HepG2 (cell line): ENCODE measurements around the gene ANKUB1. TPM values are rescaled to one million over a fixed set of nuclear protein-coding genes. Genes with fewer than 3 reads are reported as not detected.
A peak's percentile ranks its signal among the peaks of the same experiment; 100 is the strongest.

Experiments
- BCL6 ChIP-seq: IDR thresholded peaks from 2 replicates; pipeline ENCODE4 v1.6.1; 2016; ENCODE audit warnings: missing genetic modification reagents, missing compliant biosample characterization
- CENPX ChIP-seq: sonication (generic); formaldehyde crosslinking; IDR thresholded peaks from 2 replicates; pipeline ENCODE4 v1.9.0; 2021; ENCODE audit warnings: mild to moderate bottlenecking, missing genetic modification reagents, moderate library complexity
- IKZF1 ChIP-seq: fragments of 450-650 bp; IDR thresholded peaks from 2 replicates; pipeline ENCODE4 v1.7.1; 2016
- NR2C2 ChIP-seq: sonication (generic); formaldehyde crosslinking; IDR thresholded peaks from 2 replicates; pipeline ENCODE4 v1.4.0; 2020; ENCODE audit warnings: missing genetic modification reagents, mild to moderate bottlenecking, moderate library complexity, borderline replicate concordance
- SALL1 ChIP-seq: sonication (generic); formaldehyde crosslinking; IDR thresholded peaks from 2 replicates; pipeline ENCODE4 v1.8.0; 2022; ENCODE audit warnings: mild to moderate bottlenecking, missing genetic modification reagents
- TAF1 ChIP-seq: sonication (generic); formaldehyde crosslinking; IDR thresholded peaks from 2 replicates; pipeline ENCODE4 v1.4.0; 2020; ENCODE audit warnings: missing genetic modification reagents
- TCF7L2 ChIP-seq: IDR thresholded peaks from 2 replicates; pipeline ENCODE4 v1.6.1; 2011; ENCODE audit warnings: mild to moderate bottlenecking, low read depth, low read length, moderate library complexity
- THAP11 ChIP-seq: IDR thresholded peaks from 2 replicates; pipeline ENCODE4 v1.6.1; 2016; ENCODE audit warnings: missing biosample characterization, missing genetic modification reagents
- ZNF136 ChIP-seq: sonication (generic); formaldehyde crosslinking; IDR thresholded peaks from 2 replicates; pipeline ENCODE4 v1.8.1; 2022; ENCODE audit warnings: low read depth, mild to moderate bottlenecking, moderate library complexity, missing genetic modification reagents
- ZNF224 ChIP-seq: sonication (generic); formaldehyde crosslinking; IDR thresholded peaks from 2 replicates; pipeline ENCODE4 v1.5.0; 2020; ENCODE audit warnings: mild to moderate bottlenecking, missing genetic modification reagents
- ZNF230 ChIP-seq: sonication (generic); formaldehyde crosslinking; IDR thresholded peaks from 2 replicates; pipeline ENCODE4 v1.4.0; 2020; ENCODE audit warnings: mild to moderate bottlenecking, missing genetic modification reagents
- ZNF773 ChIP-seq: sonication (generic); formaldehyde crosslinking; IDR thresholded peaks from 2 replicates; pipeline ENCODE4 v1.4.0; 2020; ENCODE audit warnings: missing genetic modification reagents, borderline replicate concordance
- polyA plus RNA-seq, 8 experiments: library from polyadenylated mRNA; depleted of rRNA in 3 of 8; stranded (reverse) in 7 of 8; unstranded in 1 of 8; fragments of >200 nt; fragmentation: Illumina TruSeq in 4 of 8; extraction: Trizol in 4 of 8; gene quantifications; 2 replicates each; pipeline versions ENCODE4 v1.2.1 to v1.2.3, GENCODE V29; 2011 to 2016; ENCODE audit warnings: low read depth in 4 of 8, missing spikeins in 1 of 8, mixed read lengths in 1 of 8; ENCODE audit not compliant: insufficient read depth in 1 of 8
- total RNA-seq, 5 experiments: library from RNA; depleted of rRNA; stranded (reverse); fragments of >200 nt; fragmentation: Illumina TruSeq; extraction: Trizol; gene quantifications; 2 replicates each; pipeline ENCODE4 v1.2.3, GENCODE V29; 2016; ENCODE audit warnings: low read depth in 1 of 5
- TF ChIP-seq, protein P1 (sequence below): sonication (generic); formaldehyde crosslinking; IDR thresholded peaks from 2 replicates; pipeline ENCODE4 v1.4.0; 2020; ENCODE audit warnings: missing genetic modification reagents, mild to moderate bottlenecking, borderline replicate concordance
- TF ChIP-seq, protein P2 (sequence below): sonication (generic); formaldehyde crosslinking; conservative IDR thresholded peaks from 2 replicates; pipeline ENCODE4 v1.4.0; 2020; ENCODE audit warnings: missing genetic modification reagents
- TF ChIP-seq, protein P3 (sequence below): sonication (generic); formaldehyde crosslinking; IDR thresholded peaks from 2 replicates; pipeline ENCODE4 v1.4.0; 2020; ENCODE audit warnings: mild to moderate bottlenecking, missing genetic modification reagents
- TF ChIP-seq, protein P4 (sequence below): sonication (generic); formaldehyde crosslinking; IDR thresholded peaks from 2 replicates; pipeline ENCODE4 v1.5.0; 2020; ENCODE audit warnings: missing genetic modification reagents, mild to moderate bottlenecking, borderline replicate concordance

ANKUB1 gene
- total and polyA plus RNA-seq, 2 of the 13 experiments (the other 11 are each of a cell fraction or from before 2014, with no cell fraction given), result not detected

DNA sequence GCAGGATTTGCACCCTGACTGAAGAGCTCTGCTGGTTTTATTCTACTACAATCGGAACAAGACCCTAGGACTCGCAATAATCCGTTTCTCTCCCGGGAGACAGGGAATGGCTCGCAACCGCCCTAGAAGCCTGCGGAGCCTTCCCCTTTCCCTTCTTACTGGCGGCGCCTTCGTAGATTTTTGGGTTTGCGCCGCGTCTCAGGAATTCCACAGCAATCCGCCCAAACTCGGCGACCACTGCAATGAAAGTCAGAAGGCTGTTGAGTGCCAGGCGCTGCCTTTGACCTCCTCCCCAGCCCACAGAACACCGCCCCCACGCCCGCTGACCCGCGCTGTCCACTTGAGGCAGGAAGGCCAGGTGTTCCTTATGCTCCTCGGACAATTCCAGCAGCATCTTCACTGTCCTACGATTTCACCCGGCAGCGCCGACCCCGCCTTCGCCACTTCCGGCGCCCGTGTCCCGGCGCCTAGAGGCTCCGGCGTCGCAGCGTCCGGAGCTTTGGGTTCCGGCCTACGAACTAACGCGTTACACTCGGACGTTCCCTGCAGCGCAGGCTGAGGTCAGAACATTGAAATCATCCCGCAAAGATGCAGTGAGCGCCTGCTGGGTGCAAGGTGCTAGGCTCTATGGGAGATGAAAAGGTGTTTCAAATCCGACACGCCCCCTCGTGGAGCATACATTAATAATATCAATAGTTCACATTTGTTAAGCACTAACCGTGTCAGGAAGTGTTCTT, 40.1 kb downstream of the ANKUB1 start, which contains the start of gene COMMD2 (continued):
- TF ChIP-seq, protein P1, sequence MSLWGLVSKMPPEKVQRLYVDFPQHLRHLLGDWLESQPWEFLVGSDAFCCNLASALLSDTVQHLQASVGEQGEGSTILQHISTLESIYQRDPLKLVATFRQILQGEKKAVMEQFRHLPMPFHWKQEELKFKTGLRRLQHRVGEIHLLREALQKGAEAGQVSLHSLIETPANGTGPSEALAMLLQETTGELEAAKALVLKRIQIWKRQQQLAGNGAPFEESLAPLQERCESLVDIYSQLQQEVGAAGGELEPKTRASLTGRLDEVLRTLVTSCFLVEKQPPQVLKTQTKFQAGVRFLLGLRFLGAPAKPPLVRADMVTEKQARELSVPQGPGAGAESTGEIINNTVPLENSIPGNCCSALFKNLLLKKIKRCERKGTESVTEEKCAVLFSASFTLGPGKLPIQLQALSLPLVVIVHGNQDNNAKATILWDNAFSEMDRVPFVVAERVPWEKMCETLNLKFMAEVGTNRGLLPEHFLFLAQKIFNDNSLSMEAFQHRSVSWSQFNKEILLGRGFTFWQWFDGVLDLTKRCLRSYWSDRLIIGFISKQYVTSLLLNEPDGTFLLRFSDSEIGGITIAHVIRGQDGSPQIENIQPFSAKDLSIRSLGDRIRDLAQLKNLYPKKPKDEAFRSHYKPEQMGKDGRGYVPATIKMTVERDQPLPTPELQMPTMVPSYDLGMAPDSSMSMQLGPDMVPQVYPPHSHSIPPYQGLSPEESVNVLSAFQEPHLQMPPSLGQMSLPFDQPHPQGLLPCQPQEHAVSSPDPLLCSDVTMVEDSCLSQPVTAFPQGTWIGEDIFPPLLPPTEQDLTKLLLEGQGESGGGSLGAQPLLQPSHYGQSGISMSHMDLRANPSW (CRISPR knock-in tag), result peak; percentile 90; the same call in 1 of the 2 replicates
- TF ChIP-seq SALL1 (CRISPR knock-in tag), result peak; percentile 97
- peak; percentile 77 for TF ChIP-seq TAF1 (CRISPR knock-in tag)
- peak; percentile 96 for TF ChIP-seq THAP11 (CRISPR knock-in tag)
- no peak for TF ChIP-seq TCF7L2
- peak; percentile 85; the same call in 1 of the 2 replicates for TF ChIP-seq ZNF230
- no peak for TF ChIP-seq ZNF224 (CRISPR knock-in tag)
- peak; percentile 82; the same call in 1 of the 2 replicates for TF ChIP-seq ZNF136 (CRISPR knock-in tag)
- no peak for TF ChIP-seq IKZF1
- no peak for TF ChIP-seq ZNF773 (CRISPR knock-in tag)
- TF ChIP-seq CENPX, result no peak
- peak; percentile 93 for TF ChIP-seq NR2C2 (CRISPR knock-in tag)
- TF ChIP-seq, protein P2, sequence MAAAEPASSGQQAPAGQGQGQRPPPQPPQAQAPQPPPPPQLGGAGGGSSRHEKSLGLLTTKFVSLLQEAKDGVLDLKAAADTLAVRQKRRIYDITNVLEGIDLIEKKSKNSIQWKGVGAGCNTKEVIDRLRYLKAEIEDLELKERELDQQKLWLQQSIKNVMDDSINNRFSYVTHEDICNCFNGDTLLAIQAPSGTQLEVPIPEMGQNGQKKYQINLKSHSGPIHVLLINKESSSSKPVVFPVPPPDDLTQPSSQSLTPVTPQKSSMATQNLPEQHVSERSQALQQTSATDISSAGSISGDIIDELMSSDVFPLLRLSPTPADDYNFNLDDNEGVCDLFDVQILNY (CRISPR knock-in tag), result no peak; the same call in 1 of the 2 replicates
- TF ChIP-seq, protein P3, sequence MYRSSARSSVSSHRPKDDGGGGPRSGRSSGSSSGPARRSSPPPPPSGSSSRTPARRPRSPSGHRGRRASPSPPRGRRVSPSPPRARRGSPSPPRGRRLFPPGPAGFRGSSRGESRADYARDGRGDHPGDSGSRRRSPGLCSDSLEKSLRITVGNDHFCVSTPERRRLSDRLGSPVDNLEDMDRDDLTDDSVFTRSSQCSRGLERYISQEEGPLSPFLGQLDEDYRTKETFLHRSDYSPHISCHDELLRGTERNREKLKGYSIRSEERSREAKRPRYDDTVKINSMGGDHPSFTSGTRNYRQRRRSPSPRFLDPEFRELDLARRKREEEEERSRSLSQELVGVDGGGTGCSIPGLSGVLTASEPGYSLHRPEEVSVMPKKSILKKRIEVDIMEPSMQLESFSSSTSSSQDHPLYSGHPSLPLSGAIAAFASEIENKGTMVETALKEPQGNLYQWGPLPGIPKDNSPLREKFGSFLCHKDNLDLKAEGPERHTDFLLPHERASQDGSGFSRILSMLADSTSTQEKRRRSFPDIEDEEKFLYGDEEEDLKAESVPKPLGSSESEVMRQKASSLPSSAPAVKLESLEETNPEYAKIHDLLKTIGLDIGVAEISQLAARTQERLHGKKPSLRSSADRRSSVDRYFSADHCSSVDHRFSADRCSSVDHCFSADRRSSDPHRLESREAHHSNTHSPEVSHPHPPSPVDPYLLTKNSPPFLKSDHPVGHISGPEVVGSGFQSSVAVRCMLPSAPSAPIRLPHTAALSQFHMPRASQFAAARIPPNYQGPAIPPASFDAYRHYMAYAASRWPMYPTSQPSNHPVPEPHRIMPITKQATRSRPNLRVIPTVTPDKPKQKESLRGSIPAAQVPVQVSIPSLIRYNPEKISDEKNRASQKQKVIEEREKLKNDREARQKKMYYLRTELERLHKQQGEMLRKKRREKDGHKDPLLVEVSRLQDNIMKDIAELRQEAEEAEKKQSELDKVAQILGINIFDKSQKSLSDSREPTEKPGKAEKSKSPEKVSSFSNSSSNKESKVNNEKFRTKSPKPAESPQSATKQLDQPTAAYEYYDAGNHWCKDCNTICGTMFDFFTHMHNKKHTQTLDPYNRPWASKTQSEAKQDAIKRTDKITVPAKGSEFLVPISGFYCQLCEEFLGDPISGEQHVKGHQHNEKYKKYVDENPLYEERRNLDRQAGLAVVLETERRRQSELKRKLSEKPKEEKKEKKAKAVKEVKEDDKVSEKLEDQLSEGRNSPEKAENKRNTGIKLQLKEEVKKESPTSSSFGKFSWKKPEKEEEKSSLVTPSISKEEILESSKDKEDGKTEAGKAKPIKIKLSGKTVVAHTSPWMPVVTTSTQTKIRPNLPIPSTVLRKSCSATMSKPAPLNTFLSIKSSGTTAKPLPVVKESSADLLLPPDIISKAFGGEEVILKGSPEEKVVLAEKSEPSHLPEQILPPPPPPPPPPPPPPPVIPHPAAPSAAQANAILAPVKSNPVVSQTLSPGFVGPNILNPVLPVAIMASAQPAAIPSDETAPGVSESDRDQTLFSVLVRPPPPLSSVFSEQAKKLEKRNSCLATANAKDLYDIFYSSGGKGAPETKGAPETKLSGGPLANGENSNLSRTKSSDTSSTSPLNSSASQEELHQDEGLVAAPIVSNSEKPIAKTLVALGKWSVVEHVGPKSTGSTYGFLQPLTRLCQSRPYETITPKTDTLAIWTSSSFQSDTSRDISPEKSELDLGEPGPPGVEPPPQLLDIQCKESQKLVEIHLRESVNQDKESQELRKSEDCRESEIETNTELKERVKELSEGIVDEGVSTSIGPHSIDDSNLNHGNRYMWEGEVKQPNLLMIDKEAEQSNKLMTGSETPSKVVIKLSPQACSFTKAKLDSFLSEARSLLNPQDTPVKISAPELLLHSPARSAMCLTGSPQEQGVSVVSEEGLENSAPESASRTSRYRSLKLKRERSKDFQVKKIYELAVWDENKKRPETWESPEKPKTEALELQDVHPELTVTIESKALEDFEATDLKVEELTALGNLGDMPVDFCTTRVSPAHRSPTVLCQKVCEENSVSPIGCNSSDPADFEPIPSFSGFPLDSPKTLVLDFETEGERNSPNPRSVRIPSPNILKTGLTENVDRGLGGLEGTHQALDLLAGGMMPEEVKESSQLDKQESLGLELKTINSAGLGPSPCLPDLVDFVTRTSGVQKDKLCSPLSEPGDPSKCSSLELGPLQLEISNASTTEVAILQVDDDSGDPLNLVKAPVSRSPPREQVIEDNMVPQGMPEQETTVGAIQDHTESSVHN (CRISPR knock-in tag), result no peak
- TF ChIP-seq, protein P4, sequence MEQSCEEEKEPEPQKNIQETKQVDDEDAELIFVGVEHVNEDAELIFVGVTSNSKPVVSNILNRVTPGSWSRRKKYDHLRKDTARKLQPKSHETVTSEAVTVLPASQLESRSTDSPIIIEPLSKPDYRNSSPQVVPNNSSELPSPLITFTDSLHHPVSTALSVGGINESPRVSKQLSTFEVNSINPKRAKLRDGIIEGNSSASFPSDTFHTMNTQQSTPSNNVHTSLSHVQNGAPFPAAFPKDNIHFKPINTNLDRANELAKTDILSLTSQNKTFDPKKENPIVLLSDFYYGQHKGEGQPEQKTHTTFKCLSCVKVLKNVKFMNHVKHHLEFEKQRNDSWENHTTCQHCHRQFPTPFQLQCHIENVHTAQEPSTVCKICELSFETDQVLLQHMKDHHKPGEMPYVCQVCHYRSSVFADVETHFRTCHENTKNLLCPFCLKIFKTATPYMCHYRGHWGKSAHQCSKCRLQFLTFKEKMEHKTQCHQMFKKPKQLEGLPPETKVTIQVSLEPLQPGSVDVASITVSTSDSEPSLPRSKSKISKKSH (CRISPR knock-in tag), result peak; percentile 23; the same call in 1 of the 2 replicates
- TF ChIP-seq BCL6 (CRISPR knock-in tag), result peak; percentile 75
